Fibroblast of lung (primary cell): Measurements from ENCODE around the gene MT1G. TPM values are rescaled to one million over a fixed set of nuclear protein-coding genes. Genes with fewer than 3 reads are reported as not detected.
"Not testable (repeated sequence)": the region's sequence is repeated elsewhere in the genome, so short reads cannot be mapped to it uniquely, and the experiment has no call there.

ENCODE experiments used
- DNase-seq, 2 donors: peaks; one replicate each; pipeline versions ENCODE4 v3.0.0 to v3.0.0-alpha.2; 2010; ENCODE audit warnings: low read depth in 2 of 2
- H2AFZ ChIP-seq: 2 replicates; pipeline ENCODE4 v1.5.1; 2012; ENCODE audit warnings: low read length, control low read depth, inconsistent platforms
- H3K27ac ChIP-seq: 2 replicates; pipeline ENCODE4 v1.5.1; 2011; ENCODE audit warnings: low read length, control low read depth; ENCODE audit not compliant: insufficient read depth
- H3K27me3 ChIP-seq: 2 replicates; pipeline ENCODE4 v1.5.1; 2011; ENCODE audit warnings: mild to moderate bottlenecking, low read length; ENCODE audit not compliant: control insufficient read depth, insufficient read depth
- H3K36me3 ChIP-seq: 2 replicates; pipeline ENCODE4 v1.5.1; 2011; ENCODE audit warnings: low read length; ENCODE audit not compliant: control insufficient read depth, insufficient read depth
- H3K4me1 ChIP-seq: 2 replicates; pipeline ENCODE4 v1.5.1; 2011; ENCODE audit warnings: low read length; ENCODE audit not compliant: control insufficient read depth, insufficient read depth; ENCODE audit errors: extremely low read depth
- H3K4me2 ChIP-seq: 2 replicates; pipeline ENCODE4 v1.5.1; 2011; ENCODE audit warnings: low read length, control low read depth; ENCODE audit not compliant: insufficient read depth; ENCODE audit errors: extremely low read depth
- H3K4me3 ChIP-seq, 4 experiments: fragments of 200-600 bp in 1 of 4; sonication (generic) in 1 of 4; replicated peaks in 1 of 4; 2 replicates each; pipeline ENCODE4 v1.5.1; 2011 to 2016; ENCODE audit warnings: low read length in 4 of 4, low read depth in 3 of 4, mild to moderate bottlenecking in 3 of 4, control low read depth in 2 of 4, inconsistent platforms in 1 of 4, mixed read lengths in 1 of 4; ENCODE audit not compliant: insufficient read depth in 1 of 4; ENCODE audit errors: control extremely low read depth in 1 of 4
- H3K79me2 ChIP-seq: 2 replicates; pipeline ENCODE4 v1.5.1; 2012; ENCODE audit warnings: mild to moderate bottlenecking, low read length, inconsistent platforms; ENCODE audit not compliant: control insufficient read depth, insufficient read depth
- H3K9ac ChIP-seq: 2 replicates; pipeline ENCODE4 v1.5.1; 2011; ENCODE audit warnings: mild to moderate bottlenecking, low read length, control low read depth; ENCODE audit not compliant: insufficient read depth
- H3K9me3 ChIP-seq: 2 replicates; pipeline ENCODE4 v1.5.1; 2012; ENCODE audit warnings: low read depth, low read length; ENCODE audit not compliant: control insufficient read depth, insufficient read depth
- H4K20me1 ChIP-seq: 2 replicates; pipeline ENCODE4 v1.5.1; 2011; ENCODE audit warnings: low read length; ENCODE audit not compliant: control insufficient read depth, insufficient read depth; ENCODE audit errors: extremely low read depth
- CTCF ChIP-seq, 2 donors: IDR thresholded peaks in 1 of 2; conservative IDR thresholded peaks in 1 of 2; 1 replicate in 1 of 2; 2 replicates in 1 of 2; pipeline ENCODE4 v1.5.1; 2011 to 2012; ENCODE audit warnings: low read length in 2 of 2, control low read depth in 1 of 2, inconsistent platforms in 1 of 2, low read depth in 1 of 2, mild to moderate bottlenecking in 1 of 2
- EZH2 ChIP-seq: IDR thresholded peaks from 2 replicates; pipeline ENCODE4 v1.5.1; 2012; ENCODE audit warnings: low read length, control low read depth, mild to moderate bottlenecking; ENCODE audit errors: missing control alignments
- polyA plus RNA-seq, 2 donors: library from polyadenylated mRNA; depleted of rRNA in 1 of 2; stranded (reverse) in 1 of 2; unstranded in 1 of 2; fragments of >200 nt; gene quantifications; 2 replicates each; pipeline ENCODE4 v1.2.1, GENCODE V29; 2011 to 2012; ENCODE audit warnings: missing spikeins in 1 of 2
- total RNA-seq: library from RNA; depleted of rRNA; stranded (reverse); fragments of >200 nt; gene quantifications from 2 replicates; pipeline ENCODE4 v1.2.1, GENCODE V29; 2014

MT1G gene
- total and polyA plus RNA-seq, 2 donors (not counting 1 experiment from before 2014, with no cell fraction given), result 5.7 to 11.6 TPM

- H3K4me1 ChIP-seq, result peaks cover 5% of the 10 kb centered on the region
- H4K20me1 ChIP-seq, result no peaks in the 10 kb centered on the region
- peak overlapping the region; percentile 37 to 81 (median 74) for H3K4me3 ChIP-seq
- DNase-seq, result peak; percentile 90 to 94
- H3K27ac ChIP-seq, result peak overlapping the region; percentile 85
- no peak overlapping the region for H2AFZ ChIP-seq
- no peak for TF ChIP-seq CTCF (conservative IDR thresholded peaks at IDR 0.05 in 1 of 2, IDR thresholded peaks at IDR 0.05 in 1 of 2; ENCODE audit: low read depth in 1 of 2, low read length in 2 of 2)
- TF ChIP-seq EZH2, result no peak
- H3K27me3 ChIP-seq, result no peaks in the 10 kb centered on the region
- H3K79me2 ChIP-seq, result peaks cover 16% of the 10 kb centered on the region
- peak overlapping the region; percentile 87 for H3K4me2 ChIP-seq
- H3K9ac ChIP-seq, result peak overlapping the region; percentile 71
- peaks cover 1% of the 10 kb centered on the region for H3K36me3 ChIP-seq
- H3K9me3 ChIP-seq, result no peaks in the 10 kb centered on the region
Observed at GRCh38 chr16:56625943-56626654, 41.8 kb downstream of the MT1G start.

GRCh38 chr16:56625140-56625942 is 42.5 kb downstream of the MT1G start, which contains the start of gene MT1E:
MT1E (plus strand) TSS chr16:56625781; CDS start chr16:56625852, 71 bp downstream.
- Histone ChIP-seq H3K79me2 (peaks cover 16% of the 10 kb centered on the region), H3K4me1 (peaks cover 5% of the 10 kb centered on the region), H3K9ac (peak within 1 kb of the TSS; percentile 71), H3K36me3 (peaks cover 1% of the 10 kb centered on the region), H2AFZ (peak within 1 kb of the TSS; percentile 97), H3K9me3 (no peaks in the 10 kb centered on the region), H3K4me3 (peak within 1 kb of the TSS; percentile 37 to 81 (median 74)), H3K27me3 (no peaks in the 10 kb centered on the region), H4K20me1 (no peaks in the 10 kb centered on the region), H3K27ac (peak within 1 kb of the TSS; percentile 85), H3K4me2 (peak within 1 kb of the TSS; percentile 100)
- peak; percentile 77 to 85 for DNase-seq
- no peak for TF ChIP-seq EZH2
- no peak for TF ChIP-seq CTCF (conservative IDR thresholded peaks at IDR 0.05 in 1 of 2, IDR thresholded peaks at IDR 0.05 in 1 of 2; ENCODE audit: low read depth in 1 of 2, low read length in 2 of 2)

GRCh38 chr16:56623637-56624036 is 44.2 kb downstream of the MT1G start:
- Histone ChIP-seq H3K9me3 (no peaks in the 10 kb centered on the region), H2AFZ (no peak overlapping the region), H3K36me3 (peaks cover 1% of the 10 kb centered on the region), H4K20me1 (no peaks in the 10 kb centered on the region), H3K4me2 (no peak overlapping the region), H3K79me2 (peaks cover 16% of the 10 kb centered on the region), H3K27me3 (no peaks in the 10 kb centered on the region), H3K4me3 (no peak overlapping the region), H3K4me1 (peaks cover 5% of the 10 kb centered on the region), H3K9ac (no peak overlapping the region), H3K27ac (no peak overlapping the region)
- TF ChIP-seq EZH2, result no peak
- TF ChIP-seq CTCF (conservative IDR thresholded peaks at IDR 0.05 in 1 of 2, IDR thresholded peaks at IDR 0.05 in 1 of 2; ENCODE audit: low read depth in 1 of 2, low read length in 2 of 2), result no peak
- DNase-seq, result no peak

GRCh38 chr16:56623184-56623583 is 44.7 kb downstream of the MT1G start:
- H3K4me1 ChIP-seq, H3K4me2 ChIP-seq, H3K9ac ChIP-seq, H4K20me1 ChIP-seq, H3K9me3 ChIP-seq, H3K27me3 ChIP-seq, H3K36me3 ChIP-seq, H2AFZ ChIP-seq, H3K4me3 ChIP-seq, H3K27ac ChIP-seq, DNase-seq: not testable (repeated sequence)
- H3K79me2 ChIP-seq, result peaks cover 16% of the 10 kb centered on the region
